ENCODE results near the gene AP1G2. TPM values are rescaled to one million over a fixed set of nuclear protein-coding genes. Genes with fewer than 3 reads are reported as not detected.

The AP1G2 gene
- total RNA-seq, 3 donors from 2014 or later: 30.9 to 172 (median 149) TPM

DNA sequence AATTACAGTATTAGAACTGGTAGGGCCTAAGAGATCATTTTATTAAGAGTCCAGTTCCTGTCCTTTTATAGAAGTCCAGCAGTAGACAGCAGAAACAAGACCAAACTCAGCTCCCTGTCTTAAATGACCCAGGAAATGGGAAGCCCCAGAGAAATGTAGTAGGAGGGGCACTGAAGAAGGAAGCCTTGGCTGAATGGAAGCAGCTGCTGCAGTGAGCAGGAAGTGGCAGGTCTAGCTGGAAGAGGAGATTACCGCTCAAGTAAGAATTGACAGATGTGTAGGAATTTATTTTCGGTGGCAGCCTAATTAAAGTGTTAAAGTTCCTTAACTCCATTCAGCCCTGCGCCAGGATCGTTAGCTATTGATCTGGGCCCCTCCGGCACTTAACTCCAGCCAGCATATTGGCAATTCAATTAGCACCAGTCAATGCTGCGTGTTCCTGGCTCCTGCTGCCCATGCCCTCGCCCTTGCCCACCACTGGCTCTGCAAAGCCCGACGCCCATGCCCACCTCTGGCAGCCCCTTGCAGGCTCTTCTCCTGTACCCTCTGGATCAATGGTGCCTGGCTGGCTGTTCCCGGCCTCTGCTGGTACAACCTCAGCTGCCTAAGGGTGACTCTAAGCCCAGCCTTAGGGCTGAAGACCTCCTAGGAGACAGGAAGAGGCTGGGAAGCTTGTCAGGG lies 37.1 kb downstream of the AP1G2 start:
- Histone ChIP-seq H3K4me1 (no peaks in the 10 kb centered on the region), H3K4me3 (no peak overlapping the region), H3K9me3 (no peaks in the 10 kb centered on the region), H3K27ac (no peak overlapping the region), H3K27me3 (no peaks in the 10 kb centered on the region), H3K36me3 (no peaks in the 10 kb centered on the region)
- no peak for TF ChIP-seq POLR2AphosphoS5 (IDR thresholded peaks at IDR 0.05)
- TF ChIP-seq POLR2A (IDR thresholded peaks at IDR 0.05): no peak
- TF ChIP-seq, protein P1, sequence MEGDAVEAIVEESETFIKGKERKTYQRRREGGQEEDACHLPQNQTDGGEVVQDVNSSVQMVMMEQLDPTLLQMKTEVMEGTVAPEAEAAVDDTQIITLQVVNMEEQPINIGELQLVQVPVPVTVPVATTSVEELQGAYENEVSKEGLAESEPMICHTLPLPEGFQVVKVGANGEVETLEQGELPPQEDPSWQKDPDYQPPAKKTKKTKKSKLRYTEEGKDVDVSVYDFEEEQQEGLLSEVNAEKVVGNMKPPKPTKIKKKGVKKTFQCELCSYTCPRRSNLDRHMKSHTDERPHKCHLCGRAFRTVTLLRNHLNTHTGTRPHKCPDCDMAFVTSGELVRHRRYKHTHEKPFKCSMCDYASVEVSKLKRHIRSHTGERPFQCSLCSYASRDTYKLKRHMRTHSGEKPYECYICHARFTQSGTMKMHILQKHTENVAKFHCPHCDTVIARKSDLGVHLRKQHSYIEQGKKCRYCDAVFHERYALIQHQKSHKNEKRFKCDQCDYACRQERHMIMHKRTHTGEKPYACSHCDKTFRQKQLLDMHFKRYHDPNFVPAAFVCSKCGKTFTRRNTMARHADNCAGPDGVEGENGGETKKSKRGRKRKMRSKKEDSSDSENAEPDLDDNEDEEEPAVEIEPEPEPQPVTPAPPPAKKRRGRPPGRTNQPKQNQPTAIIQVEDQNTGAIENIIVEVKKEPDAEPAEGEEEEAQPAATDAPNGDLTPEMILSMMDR (IDR thresholded peaks at IDR 0.05): no peak
- intact Hi-C loops (cut with DNase I; ENCODE audit: low total_unique reads): no loop called here
- no peak for DNase-seq (ENCODE audit: low spot score in 2 of 2)

DNA sequence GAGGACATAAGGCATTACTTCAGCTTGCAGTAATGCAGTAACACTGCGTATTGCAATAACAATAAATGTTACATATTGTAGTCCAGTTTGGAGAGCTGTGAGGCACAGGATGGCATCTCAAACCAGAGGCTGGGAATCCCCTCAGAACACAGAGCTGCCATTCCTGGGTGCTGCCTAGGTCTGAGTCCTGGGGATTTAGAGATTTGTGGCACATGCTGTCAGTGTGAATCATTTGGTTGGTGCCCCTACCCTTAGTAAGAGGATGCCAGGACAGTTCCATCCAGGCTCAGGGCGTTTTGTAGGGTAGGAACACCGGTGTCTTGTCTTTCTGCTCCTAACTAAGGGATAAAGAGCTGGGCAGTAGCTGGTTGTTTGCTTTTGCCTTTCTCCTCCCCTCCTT lies 38.6 kb downstream of the AP1G2 start:
- no peaks in the 10 kb centered on the region for H3K4me1 ChIP-seq
- no peaks in the 10 kb centered on the region for H3K36me3 ChIP-seq
- TF ChIP-seq, protein P1 (IDR thresholded peaks at IDR 0.05): no peak
- TF ChIP-seq POLR2A (IDR thresholded peaks at IDR 0.05) (no peak), POLR2AphosphoS5 (IDR thresholded peaks at IDR 0.05) (no peak)
- no peaks in the 10 kb centered on the region for H3K9me3 ChIP-seq
- no peak for DNase-seq (ENCODE audit: low spot score in 2 of 2)
- no peak overlapping the region for H3K27ac ChIP-seq
- H3K27me3 ChIP-seq: no peaks in the 10 kb centered on the region
- intact Hi-C loops (cut with DNase I; ENCODE audit: low total_unique reads): no loop called here
- no peak overlapping the region for H3K4me3 ChIP-seq

DNA sequence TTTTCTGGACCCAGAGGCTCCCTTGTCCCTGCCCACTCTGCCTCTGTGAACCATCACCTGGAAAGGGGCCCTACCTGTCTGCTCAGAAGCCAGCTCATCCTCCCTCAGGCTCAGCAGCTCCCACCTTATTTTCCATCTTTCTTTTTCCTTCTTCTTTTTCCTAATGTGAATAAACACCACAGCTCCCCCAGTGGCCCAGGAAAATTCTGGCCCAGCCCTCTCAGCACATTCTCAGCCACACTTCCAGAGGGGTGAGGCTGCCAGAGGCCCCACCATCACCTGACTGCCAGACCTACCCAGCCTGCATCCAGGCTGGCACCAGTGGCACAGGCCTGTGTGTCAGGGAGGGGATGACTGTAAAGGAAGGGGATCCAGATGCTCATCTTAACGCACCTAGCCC lies 39.0 kb downstream of the AP1G2 start:
- H3K27ac ChIP-seq: no peak overlapping the region
- H3K36me3 ChIP-seq: no peaks in the 10 kb centered on the region
- no peak for DNase-seq (ENCODE audit: low spot score in 2 of 2)
- no peaks in the 10 kb centered on the region for H3K9me3 ChIP-seq
- H3K4me1 ChIP-seq: no peaks in the 10 kb centered on the region
- no peak overlapping the region for H3K4me3 ChIP-seq
- intact Hi-C loops (cut with DNase I; ENCODE audit: low total_unique reads): no loop called here
- no peaks in the 10 kb centered on the region for H3K27me3 ChIP-seq
- TF ChIP-seq, protein P1 (IDR thresholded peaks at IDR 0.05): no peak
- TF ChIP-seq POLR2AphosphoS5 (IDR thresholded peaks at IDR 0.05) (no peak), POLR2A (IDR thresholded peaks at IDR 0.05) (no peak)

DNA sequence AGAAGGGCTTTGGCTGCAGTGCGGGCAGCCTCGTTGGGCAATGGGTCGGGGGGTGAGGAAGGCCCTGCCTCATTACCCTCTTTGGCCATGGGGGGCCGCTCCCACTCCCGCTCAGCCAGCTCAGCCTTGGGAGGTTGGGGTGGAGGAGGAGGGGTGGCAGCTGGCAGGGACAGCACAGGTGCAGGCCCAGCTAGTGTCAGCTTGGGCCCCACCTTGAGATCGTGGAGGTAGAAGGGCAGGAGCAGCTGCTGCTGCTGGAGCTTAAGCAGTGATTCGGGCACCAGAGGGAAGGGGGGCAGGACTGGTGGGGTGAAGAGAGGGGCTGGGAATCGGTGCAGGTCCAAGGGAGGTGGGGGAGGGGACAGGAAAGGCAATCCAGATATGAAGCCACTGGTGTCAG lies 42.0 kb downstream of the AP1G2 start:
- Histone ChIP-seq H3K4me1 (no peaks in the 10 kb centered on the region), H3K9me3 (no peaks in the 10 kb centered on the region), H3K27me3 (no peaks in the 10 kb centered on the region), H3K36me3 (no peaks in the 10 kb centered on the region), H3K4me3 (no peak overlapping the region), H3K27ac (no peak overlapping the region)
- no peak for DNase-seq (ENCODE audit: low spot score in 2 of 2)
- intact Hi-C loops (cut with DNase I; ENCODE audit: low total_unique reads): no loop called here
- TF ChIP-seq, protein P1 (IDR thresholded peaks at IDR 0.05): no peak
- TF ChIP-seq POLR2A (IDR thresholded peaks at IDR 0.05) (no peak), POLR2AphosphoS5 (IDR thresholded peaks at IDR 0.05) (no peak)

DNA sequence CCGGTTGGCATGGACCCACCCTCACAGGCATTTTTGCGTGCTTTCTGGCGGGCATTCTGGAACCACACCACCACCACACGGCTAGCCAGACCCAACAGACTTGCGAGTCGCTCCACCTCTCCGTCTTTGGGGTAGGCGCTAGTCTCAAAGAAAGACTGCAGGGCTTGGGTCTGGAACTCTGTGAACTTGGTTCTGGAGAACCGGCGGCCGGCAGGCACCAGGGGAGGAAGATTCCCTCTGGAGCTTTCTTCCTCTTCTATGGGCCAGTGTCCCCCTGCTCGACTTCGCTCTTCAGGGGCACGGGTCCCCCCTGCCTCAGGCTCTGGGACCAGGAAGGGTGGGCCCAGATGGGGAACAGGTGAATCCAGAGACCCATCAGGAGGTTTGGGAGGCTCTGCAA lies 42.6 kb downstream of the AP1G2 start:
- H3K4me1 ChIP-seq: no peaks in the 10 kb centered on the region
- H3K36me3 ChIP-seq: no peaks in the 10 kb centered on the region
- DNase-seq (ENCODE audit: low spot score in 2 of 2): no peak
- intact Hi-C loops (cut with DNase I; ENCODE audit: low total_unique reads): no loop called here
- no peaks in the 10 kb centered on the region for H3K9me3 ChIP-seq
- H3K27me3 ChIP-seq: no peaks in the 10 kb centered on the region
- H3K27ac ChIP-seq: no peak overlapping the region
- no peak overlapping the region for H3K4me3 ChIP-seq
- TF ChIP-seq, protein P1 (IDR thresholded peaks at IDR 0.05): no peak
- no peak for TF ChIP-seq POLR2AphosphoS5 (IDR thresholded peaks at IDR 0.05)
- TF ChIP-seq POLR2A (IDR thresholded peaks at IDR 0.05): no peak
